Spleen (tissue), 11 donors: ENCODE data around the gene THAP4. TPM values are rescaled to one million over a fixed set of nuclear protein-coding genes. Genes with fewer than 3 reads are reported as not detected.

Experiments
- DNase-seq: peaks from one replicate; pipeline ENCODE4 v3.0.0-alpha.2; 2020
- H3K27ac ChIP-seq, 8 donors: fragments of 200-600 bp; sonication (generic) in 7 of 8; 1 replicate in 4 of 8; 2 replicates in 4 of 8; pipeline versions ENCODE4 v1.5.0 to v1.8.0; 2016 to 2021; ENCODE audit warnings: inconsistent platforms in 4 of 8, mild to moderate bottlenecking in 4 of 8, moderate library complexity in 1 of 8
- H3K27me3 ChIP-seq, 7 donors: fragments of 200-600 bp; sonication (generic) in 6 of 7; replicated peaks in 1 of 7; 1 replicate in 4 of 7; 2 replicates in 3 of 7; pipeline versions ENCODE4 v1.5.0 to v1.8.0; 2016 to 2021; ENCODE audit warnings: inconsistent platforms in 3 of 7, mild to moderate bottlenecking in 1 of 7
- H3K36me3 ChIP-seq, 6 donors: fragments of 200-600 bp; sonication (generic) in 5 of 6; 1 replicate in 4 of 6; 2 replicates in 2 of 6; pipeline versions ENCODE4 v1.5.0 to v1.8.0; 2016 to 2021; ENCODE audit warnings: inconsistent platforms in 2 of 6
- H3K4me1 ChIP-seq, 6 donors: fragments of 200-600 bp; sonication (generic) in 5 of 6; 1 replicate in 3 of 6; 2 replicates in 3 of 6; pipeline versions ENCODE4 v1.5.0 to v1.8.0; 2016 to 2021; ENCODE audit warnings: inconsistent platforms in 3 of 6
- H3K4me3 ChIP-seq, 8 donors: fragments of 200-600 bp; sonication (generic) in 7 of 8; 1 replicate in 4 of 8; 2 replicates in 4 of 8; pipeline versions ENCODE4 v1.5.0 to v1.8.0; 2016 to 2021; ENCODE audit warnings: inconsistent platforms in 4 of 8, mild to moderate bottlenecking in 4 of 8, moderate library complexity in 2 of 8
- H3K9me3 ChIP-seq, 8 donors: fragments of 200-600 bp; sonication (generic) in 7 of 8; 1 replicate in 4 of 8; 2 replicates in 4 of 8; pipeline versions ENCODE4 v1.5.0 to v1.8.0; 2016 to 2021; ENCODE audit warnings: inconsistent platforms in 4 of 8
- CTCF ChIP-seq, 11 experiments: fragments of 200-600 bp in 7 of 11; fragments of 450-650 bp in 4 of 11; sonication (generic) in 4 of 11; IDR thresholded peaks in 8 of 11; conservative IDR thresholded peaks in 3 of 11; 1 replicate in 7 of 11; 2 replicates in 4 of 11; pipeline versions ENCODE4 v1.4.0 to v1.8.0; 2016 to 2021; ENCODE audit warnings: antibody characterized with exemption in 11 of 11, inconsistent platforms in 4 of 11, mild to moderate bottlenecking in 1 of 11
- POLR2A ChIP-seq, 3 donors: fragments of 450-650 bp; IDR thresholded peaks; one replicate each; pipeline ENCODE4 v1.5.1; 2017; ENCODE audit warnings: antibody characterized with exemption in 3 of 3, mild to moderate bottlenecking in 1 of 3
- POLR2AphosphoS5 ChIP-seq, 3 donors: sonication (generic); formaldehyde crosslinking; IDR thresholded peaks; one replicate each; pipeline ENCODE4 v1.5.1; 2017; ENCODE audit warnings: antibody characterized with exemption in 3 of 3
- WGBS, 5 donors: extraction: QIAGEN DNeasy Blood & Tissue Kit in 3 of 5; methylation state at CpG; one replicate each; pipeline versions ENCODE4 v1.1.5 to v1.1.7; 2013 to 2018; 5-methylcytosine and 5-hydroxymethylcytosine counted together
- intact Hi-C: fragments of 100-400 bp; cut with DNase I; formaldehyde crosslinking; loops from one replicate; pipeline ENCODE4 v1.15.0; 2023; ENCODE audit warnings: low total_unique reads
- polyA plus RNA-seq, 3 donors: library from polyadenylated mRNA; stranded (reverse); fragments of 200-250 nt; gene quantifications; one replicate each; pipeline ENCODE4 v1.2.1, GENCODE V29; 2013
- total RNA-seq, 7 donors: library from RNA; depleted of rRNA in 3 of 7; stranded (reverse); fragments of >200 nt in 3 of 7; fragmentation: NEBNext Ultra II Directional in 4 of 7; extraction: Animal tissue kit (Norgen Biotek cat#: 25700) in 4 of 7; gene quantifications; one replicate each; pipeline versions ENCODE4 v1.1.0 to v1.2.1, GENCODE V29; 2016 to 2021
- donor health status: healthy with polysubstance abuse.
- donor health status: DM: no; HTN: no; CAD: no; lungs with moderate emphysema.
- donor health status: DM: no; HTN: no; CAD: no.
- donor health status: Bipolar disorder and iron deficiency.
- donor health status: healthy.
- donor health status: DM: no; HTN: no; CAD: no.
- donor health status: DM: yes; HTN: yes; CAD: no.

The THAP4 gene
- total and polyA plus RNA-seq, 10 donors, result 21.0 to 31.5 (median 27.8) TPM

GRCh38 chr2:241601841-241602240, 35.1 kb downstream of the THAP4 start:
- Histone ChIP-seq H3K27ac (no peak overlapping the region), H3K27me3 (no peaks in the 10 kb centered on the region), H3K4me3 (no peak overlapping the region), H3K36me3 (peaks cover 2 to 100% (median 57%) of the 10 kb centered on the region in 6 donors), H3K9me3 (no peaks in the 10 kb centered on the region), H3K4me1 (no peaks in the 10 kb centered on the region)
- 91 to 98% (median 92%) methylated on average over 7 to 13 of the region's 13 CpGs for WGBS, 5 donors
- intact Hi-C loops, result no loop called here
- no peak for TF ChIP-seq CTCF (IDR thresholded peaks at IDR 0.05 in 8 of 11, conservative IDR thresholded peaks at IDR 0.05 in 3 of 11)
- peak in 1 of 3 donors; percentile 26 for TF ChIP-seq POLR2AphosphoS5 (IDR thresholded peaks at IDR 0.05)
- peak; percentile 54 for DNase-seq

- no peaks in the 10 kb centered on the region for H3K4me1 ChIP-seq
- TF ChIP-seq POLR2AphosphoS5 (IDR thresholded peaks at IDR 0.05), result no peak
- TF ChIP-seq POLR2A (IDR thresholded peaks at IDR 0.05), result no peak
- TF ChIP-seq CTCF (IDR thresholded peaks at IDR 0.05 in 8 of 11, conservative IDR thresholded peaks at IDR 0.05 in 3 of 11), result no peak
- no peak overlapping the region for H3K27ac ChIP-seq
- no peak overlapping the region for H3K4me3 ChIP-seq
- H3K27me3 ChIP-seq, result no peaks in the 10 kb centered on the region
- H3K9me3 ChIP-seq, result no peaks in the 10 kb centered on the region
- peaks cover 2 to 100% (median 51%) of the 10 kb centered on the region in 6 donors for H3K36me3 ChIP-seq
- WGBS, 5 donors, result 84 to 90% (median 88%) methylated on average over 6 of the region's 6 CpGs
- no peak for DNase-seq
- intact Hi-C loops, result no loop called here
Measured at GRCh38 chr2:241599615-241600014, 37.3 kb downstream of the THAP4 start.

- no peak for DNase-seq
- Histone ChIP-seq H3K4me3 (no peak overlapping the region), H3K36me3 (peaks cover 2 to 100% (median 48%) of the 10 kb centered on the region in 6 donors), H3K4me1 (no peaks in the 10 kb centered on the region), H3K9me3 (no peaks in the 10 kb centered on the region), H3K27ac (no peak overlapping the region), H3K27me3 (no peaks in the 10 kb centered on the region)
- 73 to 100% (median 80%) methylated on average over 1 of the region's 1 CpG for WGBS, 5 donors
- intact Hi-C loops, result no loop called here
- TF ChIP-seq POLR2A (IDR thresholded peaks at IDR 0.05) (no peak), CTCF (IDR thresholded peaks at IDR 0.05 in 8 of 11, conservative IDR thresholded peaks at IDR 0.05 in 3 of 11) (peak in 2 of 11 experiments; percentile 10 to 35)
Measured at GRCh38 chr2:241598487-241598886, 38.5 kb downstream of the THAP4 start.

- no peaks in the 10 kb centered on the region for H3K4me1 ChIP-seq
- TF ChIP-seq POLR2A (IDR thresholded peaks at IDR 0.05) (no peak), POLR2AphosphoS5 (IDR thresholded peaks at IDR 0.05) (no peak)
- no peaks in the 10 kb centered on the region for H3K27me3 ChIP-seq
- H3K4me3 ChIP-seq, result no peak overlapping the region
- H3K27ac ChIP-seq, result no peak overlapping the region
- intact Hi-C loops, result no loop called here
- H3K9me3 ChIP-seq, result no peaks in the 10 kb centered on the region
- DNase-seq, result no peak
- H3K36me3 ChIP-seq, result peaks cover 2 to 100% (median 49%) of the 10 kb centered on the region in 6 donors
- WGBS, 5 donors, result 83 to 96% (median 89%) methylated on average over 5 of the region's 5 CpGs
Measured at GRCh38 chr2:241598061-241598460, 38.9 kb downstream of the THAP4 start.

- peak; percentile 18 for DNase-seq
- TF ChIP-seq POLR2A (IDR thresholded peaks at IDR 0.05) (no peak), CTCF (IDR thresholded peaks at IDR 0.05 in 8 of 11, conservative IDR thresholded peaks at IDR 0.05 in 3 of 11) (no peak), POLR2AphosphoS5 (IDR thresholded peaks at IDR 0.05) (no peak)
- intact Hi-C loops, result no loop called here
- Histone ChIP-seq H3K36me3 (peaks cover 2 to 100% (median 45%) of the 10 kb centered on the region in 6 donors), H3K27me3 (no peaks in the 10 kb centered on the region), H3K9me3 (no peaks in the 10 kb centered on the region), H3K4me1 (no peaks in the 10 kb centered on the region), H3K27ac (no peak overlapping the region), H3K4me3 (no peak overlapping the region)
- WGBS, 5 donors, result 91 to 98% (median 94%) methylated on average over 6 of the region's 6 CpGs
Measured at GRCh38 chr2:241597561-241597960, 39.4 kb downstream of the THAP4 start.
